Gastrocnemius medialis (tissue), 4 donors: ENCODE data around the gene BMF. TPM values are rescaled to one million over a fixed set of nuclear protein-coding genes. Genes with fewer than 3 reads are reported as not detected.

Experiments
- ATAC-seq, 2 donors: fragments of 150-250 bp; one replicate each; pipeline ENCODE4 v1.9.1; 2016
- DNase-seq, 2 donors: peaks; one replicate each; pipeline ENCODE4 v3.0.0-alpha.2; 2019
- H3K27ac ChIP-seq, 4 donors: fragments of 200-600 bp; sonication (generic); 1 replicate in 1 of 4; 2 replicates in 3 of 4; pipeline ENCODE4 v1.5.1; 2016 to 2018; ENCODE audit warnings: mild to moderate bottlenecking in 2 of 4, moderate library complexity in 1 of 4
- H3K27me3 ChIP-seq, 3 donors: fragments of 200-600 bp; sonication (generic) in 2 of 3; 1 replicate in 1 of 3; 2 replicates in 2 of 3; pipeline versions ENCODE4 v1.5.1 to v1.6.0; 2016 to 2019; ENCODE audit warnings: mild to moderate bottlenecking in 1 of 3, moderate library complexity in 1 of 3
- H3K36me3 ChIP-seq, 2 donors: fragments of 200-600 bp; sonication (generic) in 1 of 2; one replicate each; pipeline ENCODE4 v1.5.1; 2017 to 2018
- H3K4me1 ChIP-seq, 2 donors: fragments of 200-600 bp; sonication (generic) in 1 of 2; one replicate each; pipeline ENCODE4 v1.5.1; 2016 to 2017; ENCODE audit warnings: mild to moderate bottlenecking in 2 of 2
- H3K4me3 ChIP-seq, 4 donors: fragments of 200-600 bp; sonication (generic) in 3 of 4; 1 replicate in 1 of 4; 2 replicates in 3 of 4; pipeline ENCODE4 v1.5.1; 2016 to 2019; ENCODE audit warnings: mild to moderate bottlenecking in 2 of 4
- H3K9me3 ChIP-seq, 3 donors: fragments of 200-600 bp; sonication (generic) in 2 of 3; 1 replicate in 1 of 3; 2 replicates in 2 of 3; pipeline ENCODE4 v1.5.1; 2016 to 2019
- POLR2A ChIP-seq, 2 donors: fragments of 450-650 bp; IDR thresholded peaks; one replicate each; pipeline ENCODE4 v1.6.1; 2017; ENCODE audit warnings: antibody characterized with exemption in 2 of 2, mild to moderate bottlenecking in 2 of 2, moderate library complexity in 2 of 2
- in situ Hi-C, 4 donors: fragments of 200-750 bp; cut with MboI; loops; one replicate each; pipeline versions ENCODE4 v1.15.0 to v1.8.0; 2017; ENCODE audit warnings: low sequenced_read_pairs in 4 of 4
- intact Hi-C: fragments of 100-400 bp; cut with DNase I; formaldehyde crosslinking; loops from one replicate; pipeline ENCODE4 v1.15.1; 2023; ENCODE audit warnings: low total_unique reads
- total RNA-seq, 4 donors: library from RNA; depleted of rRNA; stranded (reverse); fragments of >200 nt; gene quantifications; one replicate each; pipeline versions ENCODE4 v1.1.0 to v1.2.3, GENCODE V29; 2016
- TF ChIP-seq, protein P1 (sequence below), 5 experiments: fragments of 450-650 bp in 3 of 5; fragments of 200-600 bp in 2 of 5; sonication (generic) in 2 of 5; IDR thresholded peaks in 4 of 5; conservative IDR thresholded peaks in 1 of 5; 1 replicate in 4 of 5; 2 replicates in 1 of 5; pipeline ENCODE4 v1.5.1; 2016 to 2019; ENCODE audit warnings: antibody characterized with exemption in 5 of 5, mild to moderate bottlenecking in 3 of 5, moderate library complexity in 3 of 5

The BMF gene
- total RNA-seq, 4 donors from 2014 or later, result 0.82 to 11.6 (median 3.2) TPM

DNA sequence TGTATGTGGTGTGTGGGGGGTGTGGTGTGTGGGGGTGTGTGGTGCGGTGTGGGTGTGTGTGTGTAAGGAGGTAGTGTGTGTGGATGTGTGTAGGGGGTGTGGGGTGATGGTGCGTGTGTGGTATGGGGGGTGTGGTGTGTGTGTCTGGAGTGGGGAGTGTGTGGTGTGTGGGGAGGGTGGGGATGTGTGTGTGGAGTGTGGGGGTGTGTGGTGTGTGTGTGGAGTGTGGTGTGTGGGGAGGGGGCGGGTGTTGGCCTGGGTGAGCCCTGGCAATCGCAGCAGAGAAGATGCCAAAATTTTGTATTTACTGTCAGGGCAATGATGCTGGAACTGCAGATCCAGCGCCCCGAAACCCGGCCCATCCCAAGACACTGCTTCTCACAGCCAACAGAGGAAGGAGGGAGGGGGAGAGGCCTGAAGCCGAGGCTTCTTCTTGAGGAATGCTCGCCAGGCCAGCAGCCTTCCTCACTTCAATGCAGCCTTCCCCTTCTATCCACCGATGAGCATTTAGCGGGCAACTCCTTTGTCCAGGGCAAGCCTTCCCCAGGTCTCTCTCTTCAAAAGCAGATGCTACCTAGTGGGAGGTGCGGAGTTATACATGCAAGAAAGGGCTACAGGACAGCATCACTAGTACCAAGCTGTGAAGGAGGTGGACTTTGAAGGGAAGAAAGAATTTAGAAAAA is 57.8 kb downstream of the BMF start:
- H3K36me3 ChIP-seq, result no peaks in the 10 kb centered on the region
- in situ Hi-C loops (no loop called here), intact Hi-C loops (no loop called here)
- peaks cover 25 to 35% of the 10 kb centered on the region in 2 donors for H3K4me1 ChIP-seq
- H3K27me3 ChIP-seq, result no peaks in the 10 kb centered on the region
- TF ChIP-seq POLR2A (IDR thresholded peaks at IDR 0.05), result no peak
- TF ChIP-seq, protein P1, sequence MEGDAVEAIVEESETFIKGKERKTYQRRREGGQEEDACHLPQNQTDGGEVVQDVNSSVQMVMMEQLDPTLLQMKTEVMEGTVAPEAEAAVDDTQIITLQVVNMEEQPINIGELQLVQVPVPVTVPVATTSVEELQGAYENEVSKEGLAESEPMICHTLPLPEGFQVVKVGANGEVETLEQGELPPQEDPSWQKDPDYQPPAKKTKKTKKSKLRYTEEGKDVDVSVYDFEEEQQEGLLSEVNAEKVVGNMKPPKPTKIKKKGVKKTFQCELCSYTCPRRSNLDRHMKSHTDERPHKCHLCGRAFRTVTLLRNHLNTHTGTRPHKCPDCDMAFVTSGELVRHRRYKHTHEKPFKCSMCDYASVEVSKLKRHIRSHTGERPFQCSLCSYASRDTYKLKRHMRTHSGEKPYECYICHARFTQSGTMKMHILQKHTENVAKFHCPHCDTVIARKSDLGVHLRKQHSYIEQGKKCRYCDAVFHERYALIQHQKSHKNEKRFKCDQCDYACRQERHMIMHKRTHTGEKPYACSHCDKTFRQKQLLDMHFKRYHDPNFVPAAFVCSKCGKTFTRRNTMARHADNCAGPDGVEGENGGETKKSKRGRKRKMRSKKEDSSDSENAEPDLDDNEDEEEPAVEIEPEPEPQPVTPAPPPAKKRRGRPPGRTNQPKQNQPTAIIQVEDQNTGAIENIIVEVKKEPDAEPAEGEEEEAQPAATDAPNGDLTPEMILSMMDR (IDR thresholded peaks at IDR 0.05 in 4 of 5, conservative IDR thresholded peaks at IDR 0.05 in 1 of 5), result no peak
- H3K27ac ChIP-seq, result no peak overlapping the region
- DNase-seq, result no peak
- ATAC-seq, result no peak
- no peaks in the 10 kb centered on the region for H3K9me3 ChIP-seq
- H3K4me3 ChIP-seq, result no peak overlapping the region

DNA sequence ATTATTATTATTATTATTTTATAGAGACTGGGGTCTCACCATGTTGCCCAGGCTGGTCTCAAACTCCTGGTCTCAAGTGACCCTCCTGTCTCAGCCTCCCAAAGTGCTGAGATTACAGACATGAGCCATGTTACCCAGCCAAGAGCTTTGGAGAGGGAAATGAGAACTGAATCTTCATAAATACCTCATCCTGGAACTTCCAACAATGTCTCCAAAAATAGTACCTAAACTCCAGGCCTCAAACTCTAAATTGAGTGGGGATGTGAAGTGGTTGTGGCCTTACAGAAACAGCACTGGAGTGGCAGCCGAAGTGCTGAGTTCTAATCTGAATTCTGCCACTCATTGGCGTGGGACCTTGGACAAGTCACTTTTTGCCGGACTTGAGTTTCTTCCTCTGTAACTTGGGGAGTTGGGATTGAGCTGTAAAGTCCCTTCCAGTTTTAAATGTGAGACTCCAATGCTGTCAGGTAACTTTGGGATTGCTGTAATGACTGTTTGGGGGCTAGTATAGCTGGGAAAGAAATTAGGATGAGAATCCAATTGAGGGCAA is 59.7 kb downstream of the BMF start:
- no peak overlapping the region for H3K27ac ChIP-seq
- no peaks in the 10 kb centered on the region for H3K9me3 ChIP-seq
- intact Hi-C loops, result loop anchor here (10.0 kb wide), 2 partner anchors 264 to 356 kb away; partner anchors contain the start of genes FSIP1 and IVD
- no peaks in the 10 kb centered on the region for H3K27me3 ChIP-seq
- no peak for TF ChIP-seq POLR2A (IDR thresholded peaks at IDR 0.05)
- TF ChIP-seq, protein P1 (IDR thresholded peaks at IDR 0.05 in 4 of 5, conservative IDR thresholded peaks at IDR 0.05 in 1 of 5), result no peak
- DNase-seq (no peak), ATAC-seq (no peak)
- in situ Hi-C loops, result loop anchor here in 3 of 4 donors (5.0 to 25.0 kb wide), 6 partner anchors 56 to 363 kb away; partner anchors contain the start of genes BUB1B (in 2 of the 3), BMF (in 1 of the 3) and IVD (in 1 of the 3)
- H3K4me1 ChIP-seq, result peaks cover 14 to 24% of the 10 kb centered on the region in 2 donors
- no peaks in the 10 kb centered on the region for H3K36me3 ChIP-seq
- H3K4me3 ChIP-seq, result no peak overlapping the region

DNA sequence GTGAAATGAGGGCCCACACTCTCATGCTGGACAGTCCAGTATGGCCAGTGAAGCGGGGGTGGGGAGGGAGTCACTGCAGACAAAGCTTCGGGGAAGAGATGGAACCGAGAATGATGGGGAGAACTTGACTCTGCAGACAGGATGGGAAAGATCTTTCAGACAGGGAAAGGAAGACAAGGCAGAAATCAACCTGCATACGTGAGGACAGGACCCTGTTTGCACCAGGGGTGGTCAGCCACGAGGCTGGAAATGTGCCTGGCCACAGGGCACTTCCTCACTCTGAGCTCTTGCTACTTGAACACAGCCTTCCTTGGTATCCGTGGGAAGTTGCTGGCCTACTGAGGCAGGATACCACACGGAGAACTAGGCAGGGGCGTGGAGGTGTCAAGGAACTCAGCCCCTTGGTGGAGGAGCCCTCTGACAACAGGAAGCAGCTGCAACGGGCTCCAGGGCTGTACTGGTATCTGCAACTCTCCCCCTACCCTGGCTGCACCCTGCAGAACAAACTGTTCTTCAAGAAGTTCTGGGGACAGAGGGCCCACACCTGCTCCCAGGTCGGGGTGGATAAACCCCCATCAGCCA is 60.4 kb downstream of the BMF start:
- no peaks in the 10 kb centered on the region for H3K36me3 ChIP-seq
- H3K27ac ChIP-seq, result peak overlapping the region in 3 of 4 donors; percentile 32 to 55 (median 44)
- H3K27me3 ChIP-seq, result no peaks in the 10 kb centered on the region
- intact Hi-C loops, result loop anchor here (10.0 kb wide), 2 partner anchors 264 to 356 kb away; partner anchors contain the start of genes FSIP1 and IVD
- peaks cover 11 to 22% of the 10 kb centered on the region in 2 donors for H3K4me1 ChIP-seq
- H3K9me3 ChIP-seq, result no peaks in the 10 kb centered on the region
- in situ Hi-C loops, result loop anchor here in 3 of 4 donors (5.0 to 25.0 kb wide), 6 partner anchors 56 to 364 kb away; partner anchors contain the start of genes BUB1B (in 2 of the 3), BMF (in 1 of the 3) and IVD (in 1 of the 3)
- TF ChIP-seq, protein P1 (IDR thresholded peaks at IDR 0.05 in 4 of 5, conservative IDR thresholded peaks at IDR 0.05 in 1 of 5), result no peak
- no peak for TF ChIP-seq POLR2A (IDR thresholded peaks at IDR 0.05)
- H3K4me3 ChIP-seq, result no peak overlapping the region
- DNase-seq (no peak), ATAC-seq (no peak)

DNA sequence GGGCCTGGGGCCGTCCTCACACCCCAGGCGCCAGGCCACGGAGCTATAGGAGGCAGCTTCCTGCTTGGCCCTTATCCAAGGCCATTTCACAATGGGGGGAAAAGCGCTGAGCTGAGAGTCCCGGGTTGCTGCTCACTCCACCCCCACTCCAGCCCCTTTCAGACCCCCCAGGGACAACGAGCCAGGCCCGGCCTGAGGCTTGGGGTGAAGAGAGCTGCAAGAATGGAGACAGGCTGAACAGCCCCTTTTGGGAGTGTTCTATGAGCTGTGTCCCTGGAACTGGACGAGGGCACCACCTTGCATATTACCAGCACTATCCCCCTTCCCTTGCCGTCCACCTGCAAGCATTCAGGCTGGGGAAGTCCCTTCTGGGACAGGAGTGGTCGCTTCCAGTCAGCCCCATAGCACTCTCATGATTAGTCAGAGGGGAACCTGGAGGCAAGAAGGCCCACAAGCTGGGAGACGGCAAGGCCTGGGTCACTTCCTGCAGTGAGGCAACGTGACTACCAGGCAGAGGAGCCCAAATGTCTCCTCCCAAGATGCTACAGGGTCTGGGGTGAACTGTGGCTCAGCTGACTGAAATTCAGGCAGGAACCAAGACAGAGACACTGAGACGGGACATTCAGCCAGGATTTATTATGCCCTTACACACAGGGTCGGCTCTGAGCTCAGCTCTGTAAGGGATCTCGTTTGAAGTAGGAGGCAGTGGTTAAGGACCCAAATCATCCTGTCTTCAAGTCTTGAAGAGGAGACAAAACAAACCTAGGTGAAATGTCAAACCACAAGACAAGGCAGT is 61.1 kb downstream of the BMF start:
- Histone ChIP-seq H3K4me3 (no peak overlapping the region), H3K9me3 (no peaks in the 10 kb centered on the region), H3K27me3 (no peaks in the 10 kb centered on the region), H3K4me1 (peaks cover 11 to 22% of the 10 kb centered on the region in 2 donors), H3K27ac (peak overlapping the region; percentile 21 to 55 (median 48)), H3K36me3 (no peaks in the 10 kb centered on the region)
- TF ChIP-seq, protein P1 (IDR thresholded peaks at IDR 0.05 in 4 of 5, conservative IDR thresholded peaks at IDR 0.05 in 1 of 5), result no peak
- TF ChIP-seq POLR2A (IDR thresholded peaks at IDR 0.05), result no peak
- intact Hi-C loops, result loop anchor here (10.0 kb wide), 2 partner anchors 263 to 357 kb away; partner anchors contain the start of genes FSIP1 and IVD
- peak in 1 of 2 donors; percentile 45 for DNase-seq
- no peak for ATAC-seq
- in situ Hi-C loops, result loop anchor here in 3 of 4 donors (5.0 to 25.0 kb wide), 6 partner anchors 57 to 365 kb away; partner anchors contain the start of genes BUB1B (in 2 of the 3), BMF (in 1 of the 3) and IVD (in 1 of the 3)
